Measurements from ENCODE around the gene CD80.

CD80 gene

DNA sequence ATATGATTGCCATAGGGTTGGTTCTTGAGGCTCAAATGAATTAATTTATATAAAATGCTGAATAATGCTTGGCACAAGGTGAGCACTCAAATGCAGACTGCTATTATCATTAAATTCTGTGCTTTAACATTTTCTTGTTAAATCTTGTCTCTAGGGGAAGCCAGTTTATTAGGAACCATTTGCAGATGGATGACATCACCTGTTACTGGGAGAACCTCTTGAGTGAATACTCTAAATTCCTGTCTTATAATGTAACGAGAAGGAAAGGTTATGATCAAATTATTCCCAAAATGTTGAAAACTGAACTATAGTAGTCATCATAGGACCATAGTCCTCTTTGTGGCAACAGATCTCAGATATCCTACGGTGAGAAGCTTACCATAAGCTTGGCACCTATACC is 67.3 kb downstream of the CD80 start:
- no peak for DNase-seq

DNA sequence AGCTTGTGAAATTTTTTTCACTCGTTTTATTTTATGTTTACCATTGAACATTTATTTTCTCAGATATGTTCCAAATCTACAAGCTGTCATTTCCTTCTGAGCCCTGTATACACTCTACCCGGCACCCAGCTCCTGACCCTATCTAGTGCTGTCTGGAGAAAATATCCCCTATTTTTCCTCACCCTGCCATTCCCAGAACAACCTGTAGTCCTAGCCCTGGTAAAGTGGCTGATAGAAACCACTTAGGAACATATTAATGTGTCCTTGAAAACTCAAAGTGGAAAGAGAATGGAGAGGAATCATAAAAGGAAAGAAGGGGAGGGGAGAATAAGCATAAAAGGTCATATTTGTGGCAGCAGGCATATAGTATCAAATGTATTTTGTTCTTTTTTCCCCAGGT is 69.3 kb downstream of the CD80 start:
- no peak for DNase-seq

GRCh38 chr3:119485563-119485962 is 73.9 kb downstream of the CD80 start:
- DNase-seq, result no peak

GRCh38 chr3:119483101-119483500 is 76.3 kb downstream of the CD80 start:
- no peak for DNase-seq

DNA sequence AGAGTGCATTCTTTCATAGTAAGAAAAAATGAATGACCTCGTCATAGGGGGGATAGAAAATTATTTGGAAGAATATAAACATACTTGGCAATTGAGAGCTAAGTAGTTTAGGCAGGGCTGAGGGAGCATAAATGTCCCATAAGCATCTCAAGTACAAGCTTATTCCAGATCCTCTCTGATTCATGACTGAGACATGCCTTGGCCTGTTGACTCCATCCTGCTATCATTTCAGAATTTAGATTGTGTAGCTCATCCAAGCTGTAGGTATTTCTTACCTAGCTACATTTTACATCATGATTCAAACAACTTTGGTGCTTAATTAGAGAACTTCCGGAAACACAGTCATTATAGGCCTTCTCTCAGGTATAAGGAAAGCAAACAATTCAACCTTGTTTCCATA is 78.3 kb downstream of the CD80 start:
- DNase-seq, result no peak
